Karpas-422 (cell line): Measurements from ENCODE around the gene NT5C3A. TPM values are rescaled to one million over a fixed set of nuclear protein-coding genes. Genes with fewer than 3 reads are reported as not detected.
"Not testable (repeated sequence)": the region's sequence is repeated elsewhere in the genome, so short reads cannot be mapped to it uniquely, and the experiment has no call there.

Source experiments
- DNase-seq: peaks from one replicate; pipeline ENCODE4 v3.0.0-alpha.2; 2015
- H2AFZ ChIP-seq: fragments of 200-600 bp; sonication (generic); 2 replicates; pipeline ENCODE4 v1.6.1; 2014; ENCODE audit warnings: antibody characterized with exemption, low read length, mixed read lengths
- H3K27ac ChIP-seq: fragments of 200-600 bp; sonication (generic); 2 replicates; pipeline ENCODE4 v1.5.1; 2014; ENCODE audit warnings: mild to moderate bottlenecking, low read length, moderate library complexity
- H3K27me3 ChIP-seq: fragments of 200-600 bp; sonication (generic); 2 replicates; pipeline ENCODE4 v1.6.1; 2014; ENCODE audit warnings: low read length, mixed read lengths
- H3K36me3 ChIP-seq: fragments of 200-600 bp; sonication (generic); 2 replicates; pipeline ENCODE4 v1.6.1; 2014; ENCODE audit warnings: low read length, mixed read lengths; ENCODE audit not compliant: insufficient read depth
- H3K4me1 ChIP-seq: fragments of 200-600 bp; sonication (generic); 2 replicates; pipeline ENCODE4 v1.6.1; 2014; ENCODE audit warnings: mild to moderate bottlenecking, low read length, mixed read lengths
- H3K4me2 ChIP-seq: fragments of 200-600 bp; sonication (generic); 2 replicates; pipeline ENCODE4 v1.6.1; 2014; ENCODE audit warnings: low read length, low read depth, mild to moderate bottlenecking; ENCODE audit not compliant: poor library complexity, severe bottlenecking
- H3K4me3 ChIP-seq: fragments of 200-600 bp; sonication (generic); 2 replicates; pipeline ENCODE4 v1.5.1; 2014; ENCODE audit warnings: mild to moderate bottlenecking, antibody characterized with exemption, low read length, mixed read lengths
- H3K79me2 ChIP-seq: fragments of 200-600 bp; sonication (generic); 2 replicates; pipeline ENCODE4 v1.6.1; 2014; ENCODE audit warnings: mild to moderate bottlenecking, low read length, mixed read lengths
- H3K9ac ChIP-seq: fragments of 200-600 bp; sonication (generic); 2 replicates; pipeline ENCODE4 v1.6.0; 2014; ENCODE audit warnings: low read length
- H3K9me2 ChIP-seq: fragments of 200-600 bp; sonication (generic), shearing (Covaris generic); replicated peaks from 2 replicates; pipeline ENCODE4 v1.6.0; 2014; ENCODE audit warnings: mild to moderate bottlenecking, low read length, moderate library complexity; ENCODE audit not compliant: insufficient read depth
- H3K9me3 ChIP-seq: fragments of 300-700, 200-600 bp; sonication (generic); 2 replicates; pipeline ENCODE4 v1.6.1; 2014; ENCODE audit warnings: low read length, mixed read lengths
- H4K20me1 ChIP-seq: fragments of 200-600 bp; sonication (generic); 2 replicates; pipeline ENCODE4 v1.6.1; 2014; ENCODE audit warnings: mild to moderate bottlenecking, antibody characterized with exemption, low read length, low read depth; ENCODE audit not compliant: insufficient read depth
- total RNA-seq: library from RNA; depleted of rRNA; stranded (reverse); fragments of >200 nt; shearing (Covaris generic); gene quantifications from 2 replicates; pipeline ENCODE4 v1.2.3, GENCODE V29; 2014; ENCODE audit warnings: low replicate concordance

Gene NT5C3A
- total RNA-seq, 1 experiment from 2014 or later, result 48.7 TPM

GRCh38 chr7:33100770-33101169 is 38.2 kb upstream of the NT5C3A start:
- peaks cover 58% of the 10 kb centered on the region for H3K79me2 ChIP-seq
- DNase-seq, result no peak
- H3K9ac ChIP-seq, result no peak overlapping the region
- H3K4me2 ChIP-seq, result no peak overlapping the region
- H3K9me2 ChIP-seq, result no peaks in the 10 kb centered on the region
- H4K20me1 ChIP-seq, result peaks cover 9% of the 10 kb centered on the region; the same call in 1 of the 2 replicates
- no peak overlapping the region for H3K27ac ChIP-seq
- H3K4me1 ChIP-seq, result peaks cover 19% of the 10 kb centered on the region
- no peaks in the 10 kb centered on the region for H3K27me3 ChIP-seq
- H2AFZ ChIP-seq, result no peak overlapping the region
- H3K36me3 ChIP-seq, result peaks cover 24% of the 10 kb centered on the region; the same call in 1 of the 2 replicates
- no peaks in the 10 kb centered on the region for H3K9me3 ChIP-seq
- H3K4me3 ChIP-seq, result no peak overlapping the region

GRCh38 chr7:33099154-33099940 is 36.8 kb upstream of the NT5C3A start:
- Histone ChIP-seq H3K9ac (no peak overlapping the region), H4K20me1 (peaks cover 9% of the 10 kb centered on the region; the same call in 1 of the 2 replicates), H3K9me2 (no peaks in the 10 kb centered on the region), H3K27ac (no peak overlapping the region), H3K9me3 (no peaks in the 10 kb centered on the region), H3K79me2 (peaks cover 44% of the 10 kb centered on the region), H3K4me2 (no peak overlapping the region), H3K4me1 (peaks cover 19% of the 10 kb centered on the region), H3K4me3 (no peak overlapping the region), H3K27me3 (no peaks in the 10 kb centered on the region), H2AFZ (no peak overlapping the region), H3K36me3 (peaks cover 25% of the 10 kb centered on the region; the same call in 1 of the 2 replicates)
- DNase-seq, result peak; percentile 63

- DNase-seq, H3K79me2 ChIP-seq, H2AFZ ChIP-seq, H3K4me2 ChIP-seq, H3K4me1 ChIP-seq, H3K9ac ChIP-seq, H3K9me3 ChIP-seq, H3K27me3 ChIP-seq, H3K9me2 ChIP-seq, H3K4me3 ChIP-seq, H4K20me1 ChIP-seq, H3K27ac ChIP-seq: not testable (repeated sequence)
- peaks cover 23% of the 10 kb centered on the region; the same call in 1 of the 2 replicates for H3K36me3 ChIP-seq
Measured at GRCh38 chr7:33094745-33095275, 32.2 kb upstream of the NT5C3A start.

GRCh38 chr7:33093266-33093665 is 30.7 kb upstream of the NT5C3A start:
- no peak overlapping the region for H2AFZ ChIP-seq
- peaks cover 16% of the 10 kb centered on the region; the same call in 1 of the 2 replicates for H3K36me3 ChIP-seq
- H3K27ac ChIP-seq, result no peak overlapping the region

GRCh38 chr7:33091641-33092191 is 29.1 kb upstream of the NT5C3A start:
- no peak overlapping the region for H2AFZ ChIP-seq
- no peak for DNase-seq
- peaks cover 9% of the 10 kb centered on the region; the same call in 1 of the 2 replicates for H3K36me3 ChIP-seq
- H3K4me3 ChIP-seq, result no peak overlapping the region
- H3K9ac ChIP-seq, result no peak overlapping the region
- H3K9me3 ChIP-seq, result no peaks in the 10 kb centered on the region
- H3K79me2 ChIP-seq, result no peaks in the 10 kb centered on the region
- H3K9me2 ChIP-seq, result no peaks in the 10 kb centered on the region
- no peak overlapping the region for H3K27ac ChIP-seq
- H3K4me1 ChIP-seq, result no peaks in the 10 kb centered on the region
- no peaks in the 10 kb centered on the region for H3K27me3 ChIP-seq
- no peaks in the 10 kb centered on the region for H4K20me1 ChIP-seq
- no peak overlapping the region for H3K4me2 ChIP-seq

More at GRCh38 chr7:33093266-33093665, 30.7 kb upstream of the NT5C3A start:
- no peak for DNase-seq
- H3K4me3 ChIP-seq, result no peak overlapping the region
- H3K4me2 ChIP-seq, result no peak overlapping the region
- H3K4me1 ChIP-seq, result no peaks in the 10 kb centered on the region
- H3K9ac ChIP-seq, result no peak overlapping the region
- H4K20me1 ChIP-seq, result no peaks in the 10 kb centered on the region
- no peaks in the 10 kb centered on the region for H3K9me2 ChIP-seq
- no peaks in the 10 kb centered on the region for H3K9me3 ChIP-seq
- no peaks in the 10 kb centered on the region for H3K27me3 ChIP-seq
- no peaks in the 10 kb centered on the region for H3K79me2 ChIP-seq

- no peak overlapping the region for H2AFZ ChIP-seq
- H3K9ac ChIP-seq, result no peak overlapping the region
- peaks cover 3% of the 10 kb centered on the region; the same call in 1 of the 2 replicates for H3K36me3 ChIP-seq
- H3K9me3 ChIP-seq, result no peaks in the 10 kb centered on the region
- H3K4me3 ChIP-seq, result no peak overlapping the region
- H3K79me2 ChIP-seq, result no peaks in the 10 kb centered on the region
- no peaks in the 10 kb centered on the region for H3K27me3 ChIP-seq
- no peaks in the 10 kb centered on the region for H3K4me1 ChIP-seq
- H4K20me1 ChIP-seq, result no peaks in the 10 kb centered on the region
- H3K27ac ChIP-seq, result no peak overlapping the region
- no peak for DNase-seq
- no peak overlapping the region for H3K4me2 ChIP-seq
- H3K9me2 ChIP-seq, result no peaks in the 10 kb centered on the region
Measured at GRCh38 chr7:33091111-33091531, 28.5 kb upstream of the NT5C3A start.

GRCh38 chr7:33089142-33089541 is 26.6 kb upstream of the NT5C3A start:
- no peak overlapping the region for H2AFZ ChIP-seq
- no peak overlapping the region for H3K27ac ChIP-seq
- H3K36me3 ChIP-seq, result 0 out of 2 replicates have a peak, but pooled peaks cover under 1% of the 10 kb centered on the region
- no peaks in the 10 kb centered on the region for H4K20me1 ChIP-seq
- H3K27me3 ChIP-seq, result no peaks in the 10 kb centered on the region
- no peaks in the 10 kb centered on the region for H3K9me3 ChIP-seq
- H3K4me1 ChIP-seq, result no peaks in the 10 kb centered on the region
- H3K79me2 ChIP-seq, result no peaks in the 10 kb centered on the region
- H3K4me3 ChIP-seq, result no peak overlapping the region
- H3K9me2 ChIP-seq, result no peaks in the 10 kb centered on the region
- H3K9ac ChIP-seq, result no peak overlapping the region
- no peak for DNase-seq
- H3K4me2 ChIP-seq, result no peak overlapping the region

- Histone ChIP-seq H2AFZ (no peak overlapping the region), H3K27ac (no peak overlapping the region), H3K9me3 (no peaks in the 10 kb centered on the region), H3K9ac (no peak overlapping the region), H3K4me1 (no peaks in the 10 kb centered on the region), H4K20me1 (no peaks in the 10 kb centered on the region), H3K9me2 (no peaks in the 10 kb centered on the region), H3K4me2 (no peak overlapping the region), H3K79me2 (no peaks in the 10 kb centered on the region), H3K36me3 (no peaks in the 10 kb centered on the region), H3K4me3 (no peak overlapping the region), H3K27me3 (no peaks in the 10 kb centered on the region)
- no peak for DNase-seq
Measured at GRCh38 chr7:33087858-33088257, 25.3 kb upstream of the NT5C3A start.
